Measurements from ENCODE around the gene SUFU. TPM values are rescaled to one million over a fixed set of nuclear protein-coding genes. Genes with fewer than 3 reads are reported as not detected.

The SUFU gene
- total RNA-seq, 1 donor, result 3.6 TPM

- Histone ChIP-seq H3K79me2 (ENCODE audit: insufficient read depth, low read length) (no peaks in the 10 kb centered on the region), H2AFZ (ENCODE audit: low read length) (no peak overlapping the region), H3K27me3 (ENCODE audit: insufficient read depth, low read length) (no peaks in the 10 kb centered on the region), H4K20me1 (ENCODE audit: insufficient read depth, low read length) (no peaks in the 10 kb centered on the region), H3K4me1 (ENCODE audit: insufficient read depth, low read length) (peaks cover 20% of the 10 kb centered on the region), H3K27ac (ENCODE audit: low read depth, low read length) (no peak overlapping the region), H3K4me2 (ENCODE audit: insufficient read depth, low read length) (no peak overlapping the region), H3K36me3 (ENCODE audit: insufficient read depth, low read length) (no peaks in the 10 kb centered on the region), H3K9me3 (ENCODE audit: low read depth, low read length) (no peaks in the 10 kb centered on the region), H3K4me3 (ENCODE audit: insufficient read depth, low read length) (no peak overlapping the region)
- peak; percentile 54 for DNase-seq (ENCODE audit: insufficient read length, low spot score, missing footprints)
- TF ChIP-seq, protein P1, sequence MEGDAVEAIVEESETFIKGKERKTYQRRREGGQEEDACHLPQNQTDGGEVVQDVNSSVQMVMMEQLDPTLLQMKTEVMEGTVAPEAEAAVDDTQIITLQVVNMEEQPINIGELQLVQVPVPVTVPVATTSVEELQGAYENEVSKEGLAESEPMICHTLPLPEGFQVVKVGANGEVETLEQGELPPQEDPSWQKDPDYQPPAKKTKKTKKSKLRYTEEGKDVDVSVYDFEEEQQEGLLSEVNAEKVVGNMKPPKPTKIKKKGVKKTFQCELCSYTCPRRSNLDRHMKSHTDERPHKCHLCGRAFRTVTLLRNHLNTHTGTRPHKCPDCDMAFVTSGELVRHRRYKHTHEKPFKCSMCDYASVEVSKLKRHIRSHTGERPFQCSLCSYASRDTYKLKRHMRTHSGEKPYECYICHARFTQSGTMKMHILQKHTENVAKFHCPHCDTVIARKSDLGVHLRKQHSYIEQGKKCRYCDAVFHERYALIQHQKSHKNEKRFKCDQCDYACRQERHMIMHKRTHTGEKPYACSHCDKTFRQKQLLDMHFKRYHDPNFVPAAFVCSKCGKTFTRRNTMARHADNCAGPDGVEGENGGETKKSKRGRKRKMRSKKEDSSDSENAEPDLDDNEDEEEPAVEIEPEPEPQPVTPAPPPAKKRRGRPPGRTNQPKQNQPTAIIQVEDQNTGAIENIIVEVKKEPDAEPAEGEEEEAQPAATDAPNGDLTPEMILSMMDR (IDR thresholded peaks at IDR 0.05; ENCODE audit: extremely low read depth, low read depth, low read length), result no peak
Measured at GRCh38 chr10:102670065-102670670, 166.4 kb downstream of the SUFU start.

GRCh38 chr10:102670871-102671434 is 167.2 kb downstream of the SUFU start:
- no peaks in the 10 kb centered on the region for H4K20me1 ChIP-seq (ENCODE audit: insufficient read depth, low read length)
- no peaks in the 10 kb centered on the region for H3K27me3 ChIP-seq (ENCODE audit: insufficient read depth, low read length)
- no peak overlapping the region for H3K4me2 ChIP-seq (ENCODE audit: insufficient read depth, low read length)
- H3K4me3 ChIP-seq (ENCODE audit: insufficient read depth, low read length), result no peak overlapping the region
- no peak overlapping the region for H2AFZ ChIP-seq (ENCODE audit: low read length)
- TF ChIP-seq, protein P1 (IDR thresholded peaks at IDR 0.05; ENCODE audit: extremely low read depth, low read depth, low read length), result no peak
- H3K4me1 ChIP-seq (ENCODE audit: insufficient read depth, low read length), result peaks cover 28% of the 10 kb centered on the region
- H3K9me3 ChIP-seq (ENCODE audit: low read depth, low read length), result no peaks in the 10 kb centered on the region
- H3K79me2 ChIP-seq (ENCODE audit: insufficient read depth, low read length), result no peaks in the 10 kb centered on the region
- no peak overlapping the region for H3K27ac ChIP-seq (ENCODE audit: low read depth, low read length)
- H3K36me3 ChIP-seq (ENCODE audit: insufficient read depth, low read length), result no peaks in the 10 kb centered on the region
- DNase-seq (ENCODE audit: insufficient read length, low spot score, missing footprints), result peak; percentile 62

DNA sequence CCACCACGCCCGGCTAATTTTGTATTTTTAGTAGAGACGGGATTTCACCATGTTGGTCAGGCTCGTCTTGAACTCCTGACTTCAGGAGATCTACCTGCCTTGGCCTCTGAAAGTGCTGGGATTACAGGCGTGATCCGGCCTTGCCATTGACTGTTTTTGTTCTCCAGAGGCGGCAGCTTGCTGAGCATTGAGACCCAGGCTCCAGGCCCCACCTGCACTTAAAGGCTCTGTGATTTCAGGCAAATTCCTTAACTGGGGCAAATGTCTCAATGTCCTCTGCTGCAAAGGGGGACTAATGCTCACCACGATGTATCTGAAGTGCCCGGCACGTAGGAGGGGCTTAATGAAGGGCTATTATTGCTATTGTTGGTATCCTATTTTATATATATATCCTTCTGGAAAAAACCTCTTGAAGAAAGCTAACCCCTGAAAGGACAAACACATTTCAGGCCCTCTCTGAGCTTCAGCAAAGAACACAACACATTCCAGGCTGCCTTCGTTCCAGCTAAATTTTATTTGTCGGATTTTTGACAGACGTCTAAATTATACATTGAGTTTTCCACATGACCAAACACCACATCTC is 169.6 kb downstream of the SUFU start:
- no peaks in the 10 kb centered on the region for H3K27me3 ChIP-seq (ENCODE audit: insufficient read depth, low read length)
- H4K20me1 ChIP-seq (ENCODE audit: insufficient read depth, low read length), result no peaks in the 10 kb centered on the region
- H3K9me3 ChIP-seq (ENCODE audit: low read depth, low read length), result no peaks in the 10 kb centered on the region
- H3K36me3 ChIP-seq (ENCODE audit: insufficient read depth, low read length), result no peaks in the 10 kb centered on the region
- peak overlapping the region; percentile 97 for H3K27ac ChIP-seq (ENCODE audit: low read depth, low read length)
- H3K4me2 ChIP-seq (ENCODE audit: insufficient read depth, low read length), result peak overlapping the region; percentile 90
- peak; percentile 31 for DNase-seq (ENCODE audit: insufficient read length, low spot score, missing footprints)
- H3K79me2 ChIP-seq (ENCODE audit: insufficient read depth, low read length), result no peaks in the 10 kb centered on the region
- peak overlapping the region; percentile 80 for H2AFZ ChIP-seq (ENCODE audit: low read length)
- TF ChIP-seq, protein P1 (IDR thresholded peaks at IDR 0.05; ENCODE audit: extremely low read depth, low read depth, low read length), result no peak
- peak overlapping the region; percentile 67 for H3K4me3 ChIP-seq (ENCODE audit: insufficient read depth, low read length)
- H3K4me1 ChIP-seq (ENCODE audit: insufficient read depth, low read length), result peaks cover 45% of the 10 kb centered on the region

- H3K4me2 ChIP-seq (ENCODE audit: insufficient read depth, low read length), result peak overlapping the region; percentile 90
- no peaks in the 10 kb centered on the region for H3K36me3 ChIP-seq (ENCODE audit: insufficient read depth, low read length)
- no peaks in the 10 kb centered on the region for H3K79me2 ChIP-seq (ENCODE audit: insufficient read depth, low read length)
- peaks cover 45% of the 10 kb centered on the region for H3K4me1 ChIP-seq (ENCODE audit: insufficient read depth, low read length)
- no peaks in the 10 kb centered on the region for H3K9me3 ChIP-seq (ENCODE audit: low read depth, low read length)
- peak overlapping the region; percentile 80 for H2AFZ ChIP-seq (ENCODE audit: low read length)
- H3K4me3 ChIP-seq (ENCODE audit: insufficient read depth, low read length), result peak overlapping the region; percentile 67
- DNase-seq (ENCODE audit: insufficient read length, low spot score, missing footprints), result peak; percentile 94
- peak overlapping the region; percentile 97 for H3K27ac ChIP-seq (ENCODE audit: low read depth, low read length)
- TF ChIP-seq, protein P1 (IDR thresholded peaks at IDR 0.05; ENCODE audit: extremely low read depth, low read depth, low read length), result no peak
- H4K20me1 ChIP-seq (ENCODE audit: insufficient read depth, low read length), result no peaks in the 10 kb centered on the region
- H3K27me3 ChIP-seq (ENCODE audit: insufficient read depth, low read length), result no peaks in the 10 kb centered on the region
Measured at GRCh38 chr10:102673819-102674511, 170.2 kb downstream of the SUFU start.

Measured in osteoblast (primary cell).